Right lobe of liver (tissue), 6 donors: ENCODE measurements around the gene NPAS2. TPM values are rescaled to one million over a fixed set of nuclear protein-coding genes. Genes with fewer than 3 reads are reported as not detected.

Source experiments
- ATAC-seq, 4 donors: fragments of 200-7000 bp; cut with Tn5 transposase; one replicate each; pipeline ENCODE4 v1.9.1; 2020; ENCODE audit warnings: mild to moderate bottlenecking in 4 of 4, moderate library complexity in 4 of 4
- DNase-seq, 3 donors: peaks; one replicate each; pipeline ENCODE4 v3.0.0-alpha.2; 2020
- H3K27ac ChIP-seq, 3 donors: fragments of 200-600 bp; one replicate each; pipeline ENCODE4 v1.8.0; 2022
- H3K27me3 ChIP-seq, 2 donors: fragments of 200-600 bp; one replicate each; pipeline ENCODE4 v1.8.0; 2022
- H3K36me3 ChIP-seq, 4 donors: fragments of 200-600 bp; sonication (generic) in 1 of 4; one replicate each; pipeline versions ENCODE4 v1.5.1 to v1.8.0; 2017 to 2022; ENCODE audit warnings: control low read depth in 1 of 4
- H3K4me1 ChIP-seq, 4 donors: fragments of 200-600 bp; sonication (generic) in 1 of 4; one replicate each; pipeline versions ENCODE4 v1.5.1 to v1.8.0; 2017 to 2022; ENCODE audit warnings: control low read depth in 1 of 4
- H3K4me3 ChIP-seq, 3 donors: fragments of 200-600 bp; one replicate each; pipeline ENCODE4 v1.8.0; 2022
- H3K9me3 ChIP-seq, 4 donors: fragments of 200-600 bp; sonication (generic) in 1 of 4; one replicate each; pipeline versions ENCODE4 v1.5.1 to v1.8.0; 2017 to 2022; ENCODE audit warnings: control low read depth in 1 of 4
- CTCF ChIP-seq, 4 donors: fragments of 200-600 bp in 3 of 4; fragments of 450-650 bp in 1 of 4; IDR thresholded peaks; one replicate each; pipeline versions ENCODE4 v1.5.1 to v1.8.0; 2016 to 2022; ENCODE audit warnings: antibody characterized with exemption in 4 of 4, mild to moderate bottlenecking in 2 of 4
- POLR2A ChIP-seq: fragments of 450-650 bp; IDR thresholded peaks from one replicate; pipeline ENCODE4 v1.6.1; 2017; ENCODE audit warnings: antibody characterized with exemption, mild to moderate bottlenecking
- WGBS: methylation state at CpG from one replicate; pipeline ENCODE4 v1.1.6; 2018; ENCODE audit warnings: low coverage, low lambda C conversion rate; ENCODE audit not compliant: insufficient coverage; ENCODE audit errors: missing lambda C conversion rate; 5-methylcytosine and 5-hydroxymethylcytosine counted together
- intact Hi-C, 2 donors: fragments of 100-400 bp; cut with DNase I; formaldehyde crosslinking; loops; one replicate each; pipeline versions ENCODE4 v1.11.2 to v1.14.1; 2022
- total RNA-seq, 6 experiments: library from RNA; depleted of rRNA in 2 of 6; stranded (reverse); fragments of >200 nt in 2 of 6; fragmentation: NEBNext Ultra II Directional in 3 of 6; extraction: Animal tissue kit (Norgen Biotek cat#: 25700) in 3 of 6; gene quantifications; one replicate each; pipeline versions ENCODE4 v1.1.0 to v1.2.4, GENCODE V29; 2016 to 2023
- donor health status: DM: no; HTN: yes; CAD: no.
- donor health status: DM: no; HTN: no; CAD: no.
- donor health status: DM: no; HTN: no; CAD: no.
- donor health status: DM: no; HTN: yes; CAD: no.
- donor health status: DM: no; HTN: yes; CAD: no.

NPAS2 gene
- total RNA-seq, 6 experiments from 2014 or later, result 8.8 to 33.3 (median 24.5) TPM

GRCh38 chr2:100842241-100842922 lies 22.4 kb downstream of the NPAS2 start:
- H3K36me3 ChIP-seq, result no peaks in the 10 kb centered on the region
- whole genome bisulfite sequencing, result 76% methylated on average over 6 of the region's 9 CpGs
- peak in 3 of 4 donors; percentile 14 to 30 (median 16) for ATAC-seq
- H3K9me3 ChIP-seq, result no peaks in the 10 kb centered on the region
- no peak for DNase-seq
- no peaks in the 10 kb centered on the region for H3K27me3 ChIP-seq
- no peak overlapping the region for H3K4me3 ChIP-seq
- H3K27ac ChIP-seq, result peak overlapping the region; percentile 14 to 54 (median 48)
- TF ChIP-seq POLR2A (no peak), CTCF (IDR thresholded peaks at IDR 0.05) (no peak)
- intact Hi-C loops, result no loop called here
- H3K4me1 ChIP-seq, result peaks cover 0 to 37% (median 15%) of the 10 kb centered on the region in 4 donors

- Histone ChIP-seq H3K27ac (peak overlapping the region in 1 of 3 donors; percentile 68), H3K36me3 (no peaks in the 10 kb centered on the region), H3K9me3 (no peaks in the 10 kb centered on the region), H3K27me3 (no peaks in the 10 kb centered on the region), H3K4me1 (peaks cover 0 to 37% (median 15%) of the 10 kb centered on the region in 4 donors), H3K4me3 (no peak overlapping the region)
- intact Hi-C loops, result no loop called here
- TF ChIP-seq CTCF (IDR thresholded peaks at IDR 0.05) (no peak), POLR2A (no peak)
- 60% methylated on average over 5 of the region's 7 CpGs for WGBS
- DNase-seq (no peak), ATAC-seq (peak in 1 of 4 donors; percentile 30)
These were observed 24.6 kb downstream of the NPAS2 start for GRCh38 chr2:100844514-100844913.

GRCh38 chr2:100845141-100845991 lies 25.4 kb downstream of the NPAS2 start:
- no peak for TF ChIP-seq CTCF (IDR thresholded peaks at IDR 0.05)
- no peak for TF ChIP-seq POLR2A
- Histone ChIP-seq H3K27ac (peak overlapping the region in 1 of 3 donors; percentile 68), H3K27me3 (no peaks in the 10 kb centered on the region), H3K9me3 (no peaks in the 10 kb centered on the region), H3K4me1 (peaks cover 0 to 37% (median 15%) of the 10 kb centered on the region in 4 donors), H3K36me3 (no peaks in the 10 kb centered on the region), H3K4me3 (no peak overlapping the region)
- peak; percentile 54 to 87 (median 82) for ATAC-seq
- intact Hi-C loops, result no loop called here
- WGBS, result no CpG with 5 or more reads among the region's 5 CpGs
- DNase-seq, result peak; percentile 58 to 87 (median 80)

GRCh38 chr2:100846716-100847115 lies 26.8 kb downstream of the NPAS2 start:
- peaks cover 0 to 37% (median 15%) of the 10 kb centered on the region in 4 donors for H3K4me1 ChIP-seq
- no peak overlapping the region for H3K4me3 ChIP-seq
- H3K27me3 ChIP-seq, result no peaks in the 10 kb centered on the region
- WGBS, result 100% methylated on average over 2 of the region's 2 CpGs
- no peak overlapping the region for H3K27ac ChIP-seq
- H3K36me3 ChIP-seq, result no peaks in the 10 kb centered on the region
- DNase-seq (no peak), ATAC-seq (no peak)
- intact Hi-C loops, result no loop called here
- no peaks in the 10 kb centered on the region for H3K9me3 ChIP-seq
- TF ChIP-seq CTCF (IDR thresholded peaks at IDR 0.05), result no peak
- no peak for TF ChIP-seq POLR2A
